ENCODE data around the gene PRSS27.

The PRSS27 gene

GRCh38 chr16:2763173-2763572 is 43.1 kb upstream of the PRSS27 start:
- no peak overlapping the region for H3K4me3 ChIP-seq (ENCODE audit: low read length)
- no peak overlapping the region for H3K4me2 ChIP-seq (ENCODE audit: low read length)
- peaks cover 100% of the 10 kb centered on the region for H3K36me3 ChIP-seq (ENCODE audit: control insufficient read depth, low read length)
- no peaks in the 10 kb centered on the region for H3K9me3 ChIP-seq (ENCODE audit: control insufficient read depth, insufficient read depth, low read length)
- H3K4me1 ChIP-seq (ENCODE audit: control insufficient read depth, low read length) = no peaks in the 10 kb centered on the region
- no peaks in the 10 kb centered on the region for H3K9me2 ChIP-seq (replicated peaks; ENCODE audit: control insufficient read depth, low read length)
- no peak overlapping the region for H3K27ac ChIP-seq (ENCODE audit: low read depth, low read length)
- peaks cover 97% of the 10 kb centered on the region for H3K79me2 ChIP-seq (ENCODE audit: control insufficient read depth, low read length)
- TF ChIP-seq EZH2phosphoT487 (IDR thresholded peaks at IDR 0.05; ENCODE audit: borderline replicate concordance, low read length) (no peak), CTCF (IDR thresholded peaks at IDR 0.05; ENCODE audit: low read depth, low read length, poor library complexity, severe bottlenecking) (no peak)
- H4K20me1 ChIP-seq (ENCODE audit: control insufficient read depth, insufficient read depth, low read depth, low read length) = peaks cover 16% of the 10 kb centered on the region; the same call in 1 of the 2 replicates
- no peaks in the 10 kb centered on the region for H3K27me3 ChIP-seq (ENCODE audit: control insufficient read depth, low read length)
- H3F3A ChIP-seq (ENCODE audit: control insufficient read depth, insufficient read depth) = peaks cover 18% of the 10 kb centered on the region; the same call in 1 of the 2 replicates

- TF ChIP-seq EZH2phosphoT487 (IDR thresholded peaks at IDR 0.05; ENCODE audit: borderline replicate concordance, low read length) (no peak), CTCF (IDR thresholded peaks at IDR 0.05; ENCODE audit: low read depth, low read length, poor library complexity, severe bottlenecking) (no peak)
- H3K79me2 ChIP-seq (ENCODE audit: control insufficient read depth, low read length) = peaks cover 100% of the 10 kb centered on the region
- no peak overlapping the region for H3K4me2 ChIP-seq (ENCODE audit: low read length)
- H3K27ac ChIP-seq (ENCODE audit: low read depth, low read length) = no peak overlapping the region
- peaks cover 15% of the 10 kb centered on the region; the same call in 1 of the 2 replicates for H3F3A ChIP-seq (ENCODE audit: control insufficient read depth, insufficient read depth)
- H3K9me2 ChIP-seq (replicated peaks; ENCODE audit: control insufficient read depth, low read length) = no peaks in the 10 kb centered on the region
- H3K27me3 ChIP-seq (ENCODE audit: control insufficient read depth, low read length) = no peaks in the 10 kb centered on the region
- no peaks in the 10 kb centered on the region for H3K4me1 ChIP-seq (ENCODE audit: control insufficient read depth, low read length)
- H3K36me3 ChIP-seq (ENCODE audit: control insufficient read depth, low read length) = peaks cover 99% of the 10 kb centered on the region
- H4K20me1 ChIP-seq (ENCODE audit: control insufficient read depth, insufficient read depth, low read depth, low read length) = peaks cover 19% of the 10 kb centered on the region; the same call in 1 of the 2 replicates
- no peaks in the 10 kb centered on the region for H3K9me3 ChIP-seq (ENCODE audit: control insufficient read depth, insufficient read depth, low read length)
- no peak overlapping the region for H3K4me3 ChIP-seq (ENCODE audit: low read length)
Measured at GRCh38 chr16:2762711-2763110, 42.7 kb upstream of the PRSS27 start.

GRCh38 chr16:2761886-2762583 is 42.0 kb upstream of the PRSS27 start:
- peaks cover 15% of the 10 kb centered on the region; the same call in 1 of the 2 replicates for H3F3A ChIP-seq (ENCODE audit: control insufficient read depth, insufficient read depth)
- no peak overlapping the region for H3K27ac ChIP-seq (ENCODE audit: low read depth, low read length)
- peaks cover 23% of the 10 kb centered on the region; the same call in 1 of the 2 replicates for H4K20me1 ChIP-seq (ENCODE audit: control insufficient read depth, insufficient read depth, low read depth, low read length)

GRCh38 chr16:2761472-2761871 is 41.4 kb upstream of the PRSS27 start:
- Histone ChIP-seq H3K27me3 (ENCODE audit: control insufficient read depth, low read length) (no peaks in the 10 kb centered on the region), H3K79me2 (ENCODE audit: control insufficient read depth, low read length) (peaks cover 100% of the 10 kb centered on the region), H3K4me3 (ENCODE audit: low read length) (no peak overlapping the region), H4K20me1 (ENCODE audit: control insufficient read depth, insufficient read depth, low read depth, low read length) (peaks cover 26% of the 10 kb centered on the region), H3K36me3 (ENCODE audit: control insufficient read depth, low read length) (peaks cover 99% of the 10 kb centered on the region), H3K4me1 (ENCODE audit: control insufficient read depth, low read length) (no peaks in the 10 kb centered on the region), H3K27ac (ENCODE audit: low read depth, low read length) (no peak overlapping the region), H3K4me2 (ENCODE audit: low read length) (no peak overlapping the region), H3F3A (ENCODE audit: control insufficient read depth, insufficient read depth) (peaks cover 15% of the 10 kb centered on the region; the same call in 1 of the 2 replicates), H3K9me3 (ENCODE audit: control insufficient read depth, insufficient read depth, low read length) (no peaks in the 10 kb centered on the region), H3K9me2 (replicated peaks; ENCODE audit: control insufficient read depth, low read length) (no peaks in the 10 kb centered on the region)
- TF ChIP-seq CTCF (IDR thresholded peaks at IDR 0.05; ENCODE audit: low read depth, low read length, poor library complexity, severe bottlenecking) (no peak), EZH2phosphoT487 (IDR thresholded peaks at IDR 0.05; ENCODE audit: borderline replicate concordance, low read length) (no peak)

More at GRCh38 chr16:2761886-2762583, 42.0 kb upstream of the PRSS27 start:
- TF ChIP-seq EZH2phosphoT487 (IDR thresholded peaks at IDR 0.05; ENCODE audit: borderline replicate concordance, low read length) = no peak
- no peaks in the 10 kb centered on the region for H3K9me3 ChIP-seq (ENCODE audit: control insufficient read depth, insufficient read depth, low read length)
- H3K36me3 ChIP-seq (ENCODE audit: control insufficient read depth, low read length) = peaks cover 99% of the 10 kb centered on the region
- H3K4me3 ChIP-seq (ENCODE audit: low read length) = no peak overlapping the region
- H3K4me2 ChIP-seq (ENCODE audit: low read length) = no peak overlapping the region
- no peaks in the 10 kb centered on the region for H3K9me2 ChIP-seq (replicated peaks; ENCODE audit: control insufficient read depth, low read length)
- no peaks in the 10 kb centered on the region for H3K4me1 ChIP-seq (ENCODE audit: control insufficient read depth, low read length)
- peaks cover 100% of the 10 kb centered on the region for H3K79me2 ChIP-seq (ENCODE audit: control insufficient read depth, low read length)
- H3K27me3 ChIP-seq (ENCODE audit: control insufficient read depth, low read length) = no peaks in the 10 kb centered on the region

Measured in DOHH2 (cell line).